GM19455 (cell line): Measurements from ENCODE around the gene ST8SIA4.

ENCODE experiments used
- ATAC-seq: cut with Tn5 transposase; IDR thresholded peaks from one replicate; pipeline ENCODE4 v1.9.1; 2021; ENCODE audit not compliant: unreplicated experiment

The ST8SIA4 gene

DNA sequence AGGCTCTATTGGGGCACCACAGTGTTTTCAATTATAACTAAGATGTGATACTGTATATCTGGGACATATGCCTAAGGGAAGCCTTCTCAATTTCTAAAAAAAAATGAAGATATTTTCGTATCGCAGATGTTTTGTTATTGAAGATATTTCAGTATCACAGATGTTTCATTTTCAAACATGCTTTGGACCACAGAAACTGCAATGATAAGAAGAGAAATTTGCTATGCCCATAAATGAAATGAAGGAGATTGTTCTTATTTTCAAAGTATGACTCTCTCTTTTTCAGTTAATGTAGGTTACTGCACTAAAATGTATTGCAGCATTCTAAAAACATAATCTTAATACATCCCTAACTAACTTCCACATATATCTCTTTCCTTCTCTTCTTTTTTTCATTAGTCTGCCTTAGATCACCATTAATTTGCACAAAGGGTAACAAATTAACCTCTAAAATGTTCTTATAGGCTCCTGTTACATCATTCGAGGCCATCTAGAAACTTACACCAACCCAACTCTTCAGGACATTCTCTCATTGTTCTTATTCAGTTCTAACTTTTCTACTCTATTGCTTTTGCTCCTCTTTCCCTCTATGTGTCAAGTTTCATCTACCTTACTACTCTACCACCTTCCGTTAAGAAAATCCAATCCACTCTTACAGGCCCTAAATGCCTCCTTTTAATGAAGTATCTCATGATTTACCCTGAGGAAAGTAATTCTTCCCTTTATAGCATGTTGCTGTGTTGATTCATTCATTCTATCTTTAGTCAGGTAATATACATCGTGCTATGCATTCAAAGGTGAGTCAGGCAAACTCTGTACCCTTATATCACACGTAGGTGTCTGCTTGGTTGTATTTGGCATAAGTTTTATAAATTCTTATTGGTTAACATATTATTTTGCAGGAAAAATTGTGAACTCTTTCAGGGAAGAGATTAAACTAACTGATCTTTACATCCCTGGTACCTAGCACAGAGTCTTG, 70.5 kb downstream of the ST8SIA4 start:
- ATAC-seq: peak; percentile 42

DNA sequence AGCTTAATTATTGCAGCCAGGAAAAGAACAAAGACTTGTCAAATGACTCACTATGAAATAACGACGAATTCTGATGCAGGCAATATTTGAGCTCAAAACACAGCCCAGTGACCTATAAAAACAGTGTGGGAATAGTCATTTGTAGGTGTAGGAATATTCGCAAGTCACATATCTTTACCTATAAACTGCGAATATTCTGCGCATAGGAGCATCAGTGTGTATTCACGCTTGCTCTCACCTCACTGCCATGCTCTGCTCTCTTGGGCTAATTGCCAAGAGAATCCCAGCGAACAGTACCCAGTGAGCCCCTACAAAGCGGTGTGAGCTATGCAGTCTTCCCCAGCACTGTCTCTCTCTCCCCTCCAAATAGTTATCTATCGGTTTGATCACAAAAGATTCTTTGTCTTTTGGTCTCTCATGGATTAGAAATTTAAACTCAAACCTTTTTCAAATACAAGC, 74.2 kb downstream of the ST8SIA4 start:
- ATAC-seq: no peak

DNA sequence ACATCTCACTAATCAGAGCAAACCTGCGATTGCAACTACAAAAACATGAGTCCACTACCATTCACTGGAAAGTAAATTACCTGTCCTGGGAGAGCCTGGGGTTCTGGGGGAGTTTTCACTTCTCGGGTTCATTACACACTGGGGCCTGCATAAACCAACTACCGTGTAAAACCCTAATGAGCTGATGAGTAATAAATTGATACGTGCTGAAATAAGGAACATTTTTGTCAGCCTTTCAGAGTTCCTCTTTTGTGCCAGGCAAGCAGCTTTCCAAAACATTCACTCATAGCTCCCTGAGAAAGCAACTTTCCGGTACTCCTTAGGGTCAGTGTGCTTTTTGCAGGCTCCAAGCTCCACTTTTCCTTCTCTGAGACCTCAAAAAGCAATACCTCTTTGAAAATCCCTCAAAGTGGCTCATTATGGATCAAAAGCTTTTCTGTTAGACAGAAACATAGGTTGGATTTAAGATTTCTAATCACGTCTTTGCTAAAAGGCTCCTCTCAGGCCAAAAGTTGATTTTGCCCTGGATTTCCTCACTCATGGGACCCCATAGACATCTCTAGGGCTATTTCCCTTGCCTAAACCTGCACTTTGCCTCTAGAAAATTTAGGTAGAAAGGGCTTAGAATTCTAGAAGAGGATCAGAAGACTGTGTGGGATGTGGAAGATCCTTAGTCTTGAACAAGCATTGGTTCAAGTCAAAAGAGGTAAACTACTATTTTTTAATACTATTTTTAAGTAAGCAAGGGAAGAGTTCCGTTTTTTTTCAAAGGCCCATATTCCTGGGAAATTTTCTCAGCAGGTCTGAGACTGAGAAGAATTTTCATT, 74.8 kb downstream of the ST8SIA4 start:
- ATAC-seq: peak; percentile 62

DNA sequence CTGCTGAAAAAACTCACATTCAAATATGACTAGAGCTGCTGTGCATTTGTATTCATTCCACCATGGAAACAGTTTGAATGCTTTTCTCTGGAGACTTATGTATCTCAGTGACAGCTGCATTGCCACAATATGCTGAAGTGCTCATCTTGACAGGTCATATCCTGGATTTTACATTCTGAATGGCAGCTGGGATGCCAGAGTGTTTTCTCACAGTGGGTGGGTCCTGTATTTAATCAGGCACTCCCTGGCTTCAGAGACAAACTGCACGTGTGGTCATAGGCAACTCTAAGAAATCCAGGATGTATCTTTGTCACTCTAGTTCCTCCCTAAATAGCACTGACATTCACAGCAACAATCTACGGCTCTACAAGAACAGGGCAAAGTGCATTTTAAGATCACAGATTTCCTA, 75.6 kb downstream of the ST8SIA4 start:
- peak; percentile 30 for ATAC-seq

DNA sequence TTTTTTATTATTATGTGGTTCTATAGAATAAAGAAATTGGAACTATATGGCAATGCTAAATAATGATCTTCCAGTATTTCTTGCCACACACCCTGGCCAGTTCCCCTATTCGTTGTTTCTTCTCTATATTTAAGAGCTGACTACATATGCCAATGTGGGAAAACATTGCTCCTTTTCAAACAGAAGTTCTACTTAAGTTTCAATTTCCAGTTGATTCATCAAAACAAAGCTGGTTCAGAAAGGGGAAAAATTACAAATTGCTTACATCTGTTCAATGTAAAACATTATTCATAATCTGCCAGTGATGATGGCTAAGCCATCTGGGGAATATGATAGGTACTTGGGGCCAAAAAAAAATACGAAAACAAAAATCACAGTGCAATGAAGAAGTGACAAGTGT, 76.9 kb downstream of the ST8SIA4 start:
- no peak for ATAC-seq

DNA sequence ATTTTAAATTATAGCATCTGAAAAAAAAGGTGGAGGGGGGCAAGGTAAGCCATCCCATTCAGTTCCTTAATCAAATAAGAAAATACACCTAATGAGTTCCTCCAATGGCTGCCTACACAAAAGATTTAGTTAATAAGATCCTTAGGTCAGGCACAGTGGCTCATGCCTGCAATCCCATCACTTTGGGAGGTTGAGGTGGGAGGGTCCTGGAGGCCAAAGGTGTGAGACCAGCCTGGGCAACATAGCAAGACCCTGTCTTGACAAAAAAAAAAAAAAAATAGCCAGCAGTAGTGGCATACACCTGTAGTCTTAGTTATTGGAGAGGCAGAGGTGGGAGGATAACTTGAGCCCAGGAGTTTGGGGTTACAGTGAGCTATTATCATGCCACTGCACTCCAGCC, 78.4 kb downstream of the ST8SIA4 start:
- ATAC-seq: no peak

DNA sequence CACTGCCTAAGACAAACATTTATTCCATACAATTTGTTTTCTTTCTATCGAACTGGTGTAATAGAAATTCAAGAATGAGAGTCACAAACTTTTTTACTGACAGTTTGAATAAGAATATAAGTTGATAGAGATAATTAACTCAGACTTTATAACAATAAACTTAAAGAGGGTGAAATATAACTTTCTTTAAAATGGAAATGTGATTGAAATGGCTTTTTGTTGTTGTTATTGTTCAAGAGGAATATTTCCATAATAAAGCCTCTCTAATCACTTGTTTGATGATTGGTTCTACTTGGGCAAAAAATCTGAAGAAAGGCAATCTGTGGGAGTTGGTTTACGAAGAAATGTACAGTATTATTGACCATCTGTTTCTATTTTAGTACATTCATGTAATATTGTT, 79.3 kb downstream of the ST8SIA4 start:
- ATAC-seq: no peak

DNA sequence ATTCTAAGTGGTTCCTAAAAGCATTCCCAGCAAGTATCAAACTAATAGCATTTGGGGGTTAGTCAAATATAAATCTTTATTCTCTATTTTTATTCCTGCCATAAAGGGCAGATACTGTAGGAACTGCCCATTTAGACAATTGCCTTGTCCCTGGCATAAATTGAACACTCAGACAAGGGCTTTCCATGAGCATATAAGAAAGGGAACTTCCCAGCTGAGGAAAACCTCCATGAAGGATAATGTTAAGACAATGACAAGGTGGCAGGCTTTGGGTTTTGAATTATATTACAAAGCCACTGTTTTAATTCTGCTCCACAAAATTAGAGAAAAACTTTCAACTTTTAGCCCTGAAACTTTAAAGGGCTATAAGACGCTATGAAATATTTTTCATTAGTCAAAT, 81.3 kb downstream of the ST8SIA4 start:
- no peak for ATAC-seq

DNA sequence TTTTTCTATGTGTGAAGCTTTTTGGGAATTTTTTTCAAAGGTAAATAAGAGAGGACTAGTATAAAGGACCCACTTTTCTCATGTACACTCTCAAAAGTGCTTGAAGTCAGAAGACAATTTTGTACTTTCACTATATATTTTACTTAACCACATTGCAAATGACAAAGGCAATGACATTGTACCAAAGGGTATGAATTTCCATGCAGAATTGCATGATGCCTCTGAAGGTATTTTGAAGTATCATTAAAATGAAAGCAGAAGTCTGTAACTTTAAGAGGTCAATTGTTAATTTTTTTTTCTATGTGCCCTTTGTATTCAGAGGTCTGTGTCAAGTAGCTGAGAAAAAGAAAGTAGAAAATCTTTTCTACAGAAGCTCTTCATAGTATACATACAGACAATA, 84.7 kb downstream of the ST8SIA4 start:
- no peak for ATAC-seq

DNA sequence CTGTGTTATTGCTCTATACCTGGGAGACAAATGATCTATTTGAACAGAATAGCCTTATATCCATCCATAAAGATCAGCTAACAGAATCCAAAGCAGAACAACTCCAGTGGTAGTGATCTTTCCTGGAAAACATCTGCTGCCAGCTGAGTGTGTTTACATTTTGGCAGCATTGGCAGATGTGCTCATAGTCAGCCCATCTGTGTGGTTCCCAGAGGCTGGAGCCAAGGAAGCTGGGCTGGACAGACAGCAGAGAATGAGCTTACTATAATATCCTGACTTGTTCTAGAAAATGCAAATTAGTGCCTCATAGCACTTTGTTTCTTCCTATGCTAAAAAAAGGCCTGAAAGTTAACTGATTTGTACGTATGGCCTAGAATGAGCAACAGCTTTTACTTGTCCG, 99.7 kb downstream of the ST8SIA4 start:
- no peak for ATAC-seq

DNA sequence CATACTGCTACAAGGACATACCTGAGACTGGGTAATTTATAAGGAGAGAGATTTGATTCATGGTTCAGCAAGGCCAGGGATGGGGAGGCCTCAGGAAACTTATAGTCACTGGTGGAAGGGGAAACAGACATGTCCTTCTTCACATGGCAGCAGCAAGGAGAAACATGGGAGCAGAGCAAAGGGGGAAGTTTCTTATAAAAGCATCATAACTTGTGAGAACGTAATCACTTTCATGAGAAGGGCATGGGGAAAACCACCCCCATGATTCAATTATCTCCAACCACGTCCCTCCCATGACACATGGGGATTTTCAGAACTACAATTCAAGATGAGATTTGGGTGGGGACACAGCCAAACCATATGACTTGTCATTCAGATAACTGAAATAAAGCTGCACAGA, 100.9 kb downstream of the ST8SIA4 start:
- ATAC-seq: no peak

DNA sequence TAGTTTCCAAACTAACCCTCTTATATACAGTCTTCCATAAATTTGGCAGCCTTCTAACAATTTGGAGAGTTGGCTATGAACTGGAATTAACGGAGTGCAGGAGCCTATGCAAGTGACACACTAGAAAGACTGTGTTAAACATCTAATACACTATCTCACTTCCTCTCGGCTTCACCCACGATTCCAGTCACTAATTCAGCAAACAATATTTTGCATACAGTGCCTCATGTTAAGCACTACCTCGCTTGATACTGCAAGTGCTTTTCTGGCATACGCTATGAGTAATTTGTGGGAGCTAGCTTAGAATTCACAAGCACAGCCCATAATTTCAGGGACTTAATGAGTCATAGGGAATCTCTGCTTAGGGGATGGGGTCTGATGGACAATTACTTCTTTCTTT, 102.5 kb downstream of the ST8SIA4 start:
- ATAC-seq: peak; percentile 76

DNA sequence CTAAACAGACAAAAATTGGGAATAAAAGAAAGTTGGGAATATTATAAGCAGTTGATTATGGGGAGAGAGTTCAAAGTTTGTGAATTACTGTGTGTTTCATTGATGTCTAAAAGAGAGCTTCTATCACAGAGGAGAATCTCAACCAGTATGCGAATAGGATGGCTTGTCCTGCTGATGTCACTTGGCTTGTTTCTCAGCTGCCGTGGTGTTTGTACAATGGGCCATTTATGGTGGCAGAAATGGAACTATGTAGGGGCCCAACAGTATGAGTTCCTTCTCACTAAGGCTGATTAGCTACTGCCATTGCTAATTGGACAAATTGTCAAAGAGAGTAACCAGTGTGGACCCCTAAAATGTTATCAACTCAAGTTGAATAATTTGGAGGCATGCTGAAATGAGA, 103.9 kb downstream of the ST8SIA4 start:
- no peak for ATAC-seq

DNA sequence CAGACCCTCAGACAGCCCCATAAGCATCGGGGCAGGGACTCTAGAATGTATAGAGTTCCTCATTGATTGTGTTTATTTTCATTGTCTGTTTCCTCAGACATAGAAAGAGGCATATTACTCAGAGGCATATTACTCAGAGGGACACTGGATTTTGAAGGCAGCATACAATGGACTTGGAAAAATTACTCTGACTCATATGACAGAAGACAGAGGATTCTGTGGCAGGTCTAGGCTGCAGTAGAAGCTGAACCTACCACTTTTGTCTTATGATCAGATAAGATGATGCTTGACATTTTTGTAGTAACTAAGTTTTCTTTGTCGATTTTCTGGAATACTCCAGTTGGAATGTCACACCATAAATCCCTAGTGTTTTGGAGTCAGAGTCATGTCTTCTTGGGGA, 105.2 kb downstream of the ST8SIA4 start:
- no peak for ATAC-seq

DNA sequence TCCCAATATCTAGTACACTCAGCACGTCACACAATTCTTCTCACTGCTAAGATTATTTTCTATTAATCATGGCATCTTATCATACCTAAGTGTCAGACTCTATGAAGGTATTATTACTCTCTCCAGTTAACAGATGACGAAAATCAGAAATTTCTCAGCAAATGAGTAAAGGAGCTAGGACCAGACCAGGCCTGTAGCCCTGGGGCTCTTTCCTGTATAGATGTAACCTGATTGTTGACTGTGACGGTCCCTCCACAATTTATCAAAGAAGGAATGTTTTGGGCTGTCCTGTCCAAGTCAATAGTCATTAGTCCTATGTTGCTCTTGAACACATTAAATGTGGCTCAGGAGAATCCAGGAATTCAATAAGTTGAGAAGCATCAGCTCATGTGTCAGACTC, 106.2 kb downstream of the ST8SIA4 start:
- ATAC-seq: no peak

DNA sequence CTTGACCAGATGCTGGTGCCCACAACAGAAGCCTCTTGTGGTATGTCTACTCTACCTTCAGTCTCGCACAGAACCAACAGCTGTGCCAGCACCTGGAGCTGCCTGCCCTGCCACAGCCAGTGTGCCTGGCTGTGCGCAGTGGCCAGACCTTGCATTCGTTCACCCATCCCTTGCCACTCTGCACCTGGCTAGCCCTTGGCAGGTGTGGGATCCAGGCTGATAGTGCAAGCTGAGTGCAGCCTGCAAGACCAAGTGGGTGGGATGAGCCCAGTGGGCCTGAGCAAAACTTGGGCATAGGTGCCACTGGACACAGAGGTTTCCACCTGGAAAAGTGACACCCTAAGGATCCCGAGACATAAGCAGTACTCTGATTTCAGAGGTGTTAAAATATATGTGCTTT, 108.2 kb downstream of the ST8SIA4 start:
- no peak for ATAC-seq

DNA sequence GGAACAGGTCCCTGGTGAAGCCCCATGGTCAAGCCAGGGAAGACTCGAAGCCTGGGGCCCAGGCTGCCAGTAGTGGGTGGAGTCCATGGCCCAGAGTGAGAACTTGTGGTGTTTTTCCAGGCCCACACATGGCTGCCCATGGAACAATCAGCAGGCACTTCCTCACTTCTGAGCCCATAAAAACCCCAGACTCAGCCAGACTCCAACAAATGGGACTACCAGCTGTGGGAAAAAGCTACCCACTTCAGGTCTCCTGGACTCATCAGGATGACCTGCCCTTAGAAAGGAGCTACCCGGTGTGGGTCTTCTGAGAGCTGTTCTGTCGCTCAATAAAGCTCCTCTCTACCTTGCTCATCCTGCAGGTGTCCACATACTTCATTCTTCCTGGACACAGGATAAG, 108.9 kb downstream of the ST8SIA4 start:
- no peak for ATAC-seq

DNA sequence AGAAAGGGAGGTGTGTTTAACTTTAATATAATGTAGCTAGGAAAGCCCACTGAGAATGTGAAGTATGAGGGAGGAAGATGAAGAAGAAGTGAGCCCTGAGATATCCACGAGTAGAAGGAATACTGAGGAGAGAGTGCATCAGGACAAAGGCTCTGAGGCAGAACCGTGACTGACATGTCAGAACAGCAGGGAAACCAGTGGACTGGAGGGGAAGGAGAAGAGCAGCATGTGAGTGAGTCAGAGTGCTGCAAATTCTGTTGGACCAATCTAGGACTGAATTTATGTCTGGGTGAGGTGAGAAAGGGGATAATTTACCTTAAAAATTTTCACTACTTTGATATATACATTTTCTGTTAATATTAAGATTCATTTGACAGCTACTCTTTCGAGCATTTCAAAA, 110.3 kb downstream of the ST8SIA4 start:
- ATAC-seq: no peak

DNA sequence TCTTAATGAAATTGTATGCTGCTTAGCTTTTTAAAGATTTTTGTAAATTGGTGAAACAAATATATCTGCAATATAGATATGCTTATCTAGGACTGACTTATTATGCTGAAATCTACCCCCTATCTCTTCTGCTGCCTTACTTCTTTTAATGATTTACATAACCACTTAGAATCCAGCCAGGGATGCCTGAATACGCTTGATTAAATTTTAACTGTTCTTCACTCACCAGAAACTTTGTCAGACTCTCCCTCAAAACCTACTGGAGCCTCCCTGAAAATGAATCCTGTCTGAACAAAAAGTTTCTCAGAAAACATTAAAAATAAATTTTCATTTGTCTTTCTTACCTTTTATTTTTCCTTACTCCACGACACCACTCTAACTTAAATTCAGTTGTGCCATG, 111.7 kb downstream of the ST8SIA4 start:
- no peak for ATAC-seq

DNA sequence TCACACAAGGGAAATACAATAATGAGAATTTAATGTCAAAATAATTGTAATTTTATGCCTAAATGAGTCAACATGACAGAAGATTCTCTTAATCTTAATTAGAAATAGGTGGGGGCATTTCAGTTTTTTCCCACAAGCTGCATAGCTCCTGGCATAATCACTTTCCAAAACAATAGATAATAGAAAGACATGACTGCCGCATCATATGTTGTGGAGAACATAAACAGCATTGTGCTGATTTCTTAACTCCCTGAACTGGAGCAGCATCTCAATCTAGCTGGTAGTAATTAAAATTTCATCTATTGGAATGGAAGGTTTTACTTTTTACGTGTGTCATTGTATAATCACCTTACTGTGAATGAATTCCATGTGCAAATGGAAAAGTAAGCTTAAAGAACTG, 112.1 kb downstream of the ST8SIA4 start:
- no peak for ATAC-seq

DNA sequence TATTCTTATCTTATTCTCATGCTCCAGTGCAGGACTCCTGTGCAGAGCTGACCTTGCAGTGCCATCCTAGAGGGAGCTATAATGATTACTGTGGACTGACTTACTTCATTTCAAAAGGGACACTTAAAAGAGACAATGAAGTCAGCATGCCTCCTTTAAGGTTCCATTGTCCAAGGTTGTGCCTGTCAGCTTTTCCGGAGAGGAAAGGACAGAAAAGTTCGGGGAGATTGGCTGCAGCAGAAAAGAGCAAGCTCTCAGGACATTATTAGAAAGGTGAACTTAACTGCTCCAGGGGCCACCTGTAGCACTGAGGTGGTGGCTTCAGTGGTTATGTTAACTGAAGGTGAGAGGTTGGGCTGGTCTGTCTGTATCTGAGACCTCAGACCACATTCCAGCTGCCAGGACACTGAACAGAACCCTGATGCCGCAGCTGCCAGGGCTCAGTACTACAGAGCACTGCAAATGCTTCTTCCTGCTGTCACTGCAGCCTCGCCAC, 112.9 kb downstream of the ST8SIA4 start:
- ATAC-seq: peak; percentile 71

DNA sequence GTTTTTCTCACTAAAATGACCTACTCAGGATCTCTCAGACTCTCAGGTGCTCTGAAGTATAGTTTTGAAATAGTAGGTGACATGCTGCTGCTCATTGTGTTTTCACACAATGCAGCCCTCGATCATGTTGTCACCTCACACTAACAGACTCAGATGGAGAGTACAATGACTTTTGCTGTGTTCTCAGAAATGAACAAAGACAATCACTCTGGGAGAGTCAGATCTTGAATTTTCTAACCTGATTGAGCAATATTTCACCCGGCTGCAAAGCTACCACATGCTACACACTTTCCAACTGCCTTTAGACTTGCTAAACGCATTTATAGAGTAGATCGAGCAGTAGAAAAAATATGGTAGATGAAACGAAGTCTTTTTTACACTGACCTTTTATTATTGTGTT, 113.4 kb downstream of the ST8SIA4 start:
- ATAC-seq: no peak
